Measurements from ENCODE around the gene SORCS2. TPM values are rescaled to one million over a fixed set of nuclear protein-coding genes. Genes with fewer than 3 reads are reported as not detected.

Gene SORCS2
- polyA plus RNA-seq, 1 of the 3 experiments (the other 2 are of a cell fraction): 1.6 TPM

DNA sequence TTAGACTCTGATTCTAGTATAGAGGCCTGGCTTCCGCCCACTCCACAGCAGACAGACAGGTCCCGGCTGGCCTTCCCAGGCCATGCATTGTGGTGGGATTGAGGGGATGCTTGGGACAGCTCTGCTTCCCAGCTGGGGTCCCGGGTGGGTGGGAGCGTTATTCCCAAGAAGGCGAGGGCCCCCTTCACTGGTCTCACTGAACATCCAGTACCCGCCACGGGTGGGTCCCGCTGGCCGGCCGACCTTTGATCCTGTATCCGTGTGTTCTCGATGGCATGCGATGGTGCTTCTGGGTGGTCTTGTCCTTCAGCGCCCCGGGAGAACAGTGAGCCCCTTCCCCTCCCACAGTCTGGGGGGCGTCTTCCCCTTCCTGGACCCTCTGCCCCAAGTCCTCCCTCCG is 515.9 kb downstream of the SORCS2 start:
- CTCF ChIA-PET: interaction anchor here (3.0 kb wide), 1 partner anchor 12 kb away, joined by 13 read pairs; no protein-coding TSS in a partner anchor
- Histone ChIP-seq H3K4me1 (ENCODE audit: control insufficient read depth in 1 of 2, insufficient read depth in 2 of 2, low read depth in 1 of 2, low read length in 1 of 2) (no peaks in the 10 kb centered on the region; a peak in 1 of 4 replicates), H3K36me3 (replicated peaks in 1 of 2; ENCODE audit: control insufficient read depth in 1 of 2, insufficient read depth in 2 of 2, low read length in 1 of 2) (no peaks in the 10 kb centered on the region), H3K9ac (no peak overlapping the region), H3K79me2 (ENCODE audit: insufficient read depth) (no peaks in the 10 kb centered on the region), H3K27ac (ENCODE audit: low read depth in 2 of 2, low read length in 1 of 2) (no peak overlapping the region), H3K4me2 (no peak overlapping the region), H3K9me3 (no peaks in the 10 kb centered on the region), H2AFZ (ENCODE audit: low read depth) (no peak overlapping the region), H3K9me2 (no peaks in the 10 kb centered on the region), H3F3A (replicated peaks; ENCODE audit: insufficient read depth) (no peaks in the 10 kb centered on the region), H3K27me3 (ENCODE audit: insufficient read depth) (no peaks in the 10 kb centered on the region), H4K20me1 (ENCODE audit: insufficient read depth) (no peaks in the 10 kb centered on the region), H3K4me3 (ENCODE audit: low read depth in 2 of 2, low read length in 1 of 2) (no peak overlapping the region)
- 74% methylated on average over 13 of the region's 17 CpGs for WGBS (ENCODE audit: low lambda C conversion rate)
- POLR2A ChIA-PET: no interaction called here
- no peak for TF ChIP-seq GABPA (IDR thresholded peaks at IDR 0.05; ENCODE audit: low read depth)
- no peak for DNase-seq

DNA sequence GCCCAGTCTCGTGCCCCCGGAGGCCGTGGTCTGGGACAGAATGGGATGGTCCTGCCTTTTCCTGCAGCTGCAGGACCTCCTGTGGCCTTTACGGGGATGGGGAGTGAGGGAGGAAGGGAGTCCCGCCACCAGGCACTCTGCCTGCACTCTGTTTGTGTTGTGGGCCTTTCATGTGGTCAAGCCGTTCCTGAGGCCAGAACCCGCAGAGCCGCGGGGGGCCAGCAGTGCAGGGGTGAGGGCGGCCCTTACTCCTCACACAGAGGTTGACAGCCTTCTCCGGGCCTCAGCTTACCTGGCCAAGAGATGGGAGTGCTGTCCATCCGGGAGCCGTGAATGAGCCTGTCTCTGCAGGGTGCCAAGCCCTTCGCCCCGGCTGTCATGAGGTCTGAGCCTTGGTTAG is 516.6 kb downstream of the SORCS2 start:
- Histone ChIP-seq H3K4me3 (ENCODE audit: low read depth in 2 of 2, low read length in 1 of 2) (no peak overlapping the region), H3K9me3 (no peaks in the 10 kb centered on the region), H4K20me1 (ENCODE audit: insufficient read depth) (no peaks in the 10 kb centered on the region), H3K79me2 (ENCODE audit: insufficient read depth) (no peaks in the 10 kb centered on the region), H3F3A (replicated peaks; ENCODE audit: insufficient read depth) (no peaks in the 10 kb centered on the region), H3K4me1 (ENCODE audit: control insufficient read depth in 1 of 2, insufficient read depth in 2 of 2, low read depth in 1 of 2, low read length in 1 of 2) (no peaks in the 10 kb centered on the region; a peak in 1 of 4 replicates), H3K4me2 (no peak overlapping the region), H3K9ac (no peak overlapping the region), H3K9me2 (no peaks in the 10 kb centered on the region), H2AFZ (ENCODE audit: low read depth) (no peak overlapping the region), H3K36me3 (replicated peaks in 1 of 2; ENCODE audit: control insufficient read depth in 1 of 2, insufficient read depth in 2 of 2, low read length in 1 of 2) (no peaks in the 10 kb centered on the region), H3K27me3 (ENCODE audit: insufficient read depth) (no peaks in the 10 kb centered on the region), H3K27ac (ENCODE audit: low read depth in 2 of 2, low read length in 1 of 2) (no peak overlapping the region)
- TF ChIP-seq, protein P1, sequence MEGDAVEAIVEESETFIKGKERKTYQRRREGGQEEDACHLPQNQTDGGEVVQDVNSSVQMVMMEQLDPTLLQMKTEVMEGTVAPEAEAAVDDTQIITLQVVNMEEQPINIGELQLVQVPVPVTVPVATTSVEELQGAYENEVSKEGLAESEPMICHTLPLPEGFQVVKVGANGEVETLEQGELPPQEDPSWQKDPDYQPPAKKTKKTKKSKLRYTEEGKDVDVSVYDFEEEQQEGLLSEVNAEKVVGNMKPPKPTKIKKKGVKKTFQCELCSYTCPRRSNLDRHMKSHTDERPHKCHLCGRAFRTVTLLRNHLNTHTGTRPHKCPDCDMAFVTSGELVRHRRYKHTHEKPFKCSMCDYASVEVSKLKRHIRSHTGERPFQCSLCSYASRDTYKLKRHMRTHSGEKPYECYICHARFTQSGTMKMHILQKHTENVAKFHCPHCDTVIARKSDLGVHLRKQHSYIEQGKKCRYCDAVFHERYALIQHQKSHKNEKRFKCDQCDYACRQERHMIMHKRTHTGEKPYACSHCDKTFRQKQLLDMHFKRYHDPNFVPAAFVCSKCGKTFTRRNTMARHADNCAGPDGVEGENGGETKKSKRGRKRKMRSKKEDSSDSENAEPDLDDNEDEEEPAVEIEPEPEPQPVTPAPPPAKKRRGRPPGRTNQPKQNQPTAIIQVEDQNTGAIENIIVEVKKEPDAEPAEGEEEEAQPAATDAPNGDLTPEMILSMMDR (IDR thresholded peaks at IDR 0.05): no peak
- TF ChIP-seq, protein P2, sequence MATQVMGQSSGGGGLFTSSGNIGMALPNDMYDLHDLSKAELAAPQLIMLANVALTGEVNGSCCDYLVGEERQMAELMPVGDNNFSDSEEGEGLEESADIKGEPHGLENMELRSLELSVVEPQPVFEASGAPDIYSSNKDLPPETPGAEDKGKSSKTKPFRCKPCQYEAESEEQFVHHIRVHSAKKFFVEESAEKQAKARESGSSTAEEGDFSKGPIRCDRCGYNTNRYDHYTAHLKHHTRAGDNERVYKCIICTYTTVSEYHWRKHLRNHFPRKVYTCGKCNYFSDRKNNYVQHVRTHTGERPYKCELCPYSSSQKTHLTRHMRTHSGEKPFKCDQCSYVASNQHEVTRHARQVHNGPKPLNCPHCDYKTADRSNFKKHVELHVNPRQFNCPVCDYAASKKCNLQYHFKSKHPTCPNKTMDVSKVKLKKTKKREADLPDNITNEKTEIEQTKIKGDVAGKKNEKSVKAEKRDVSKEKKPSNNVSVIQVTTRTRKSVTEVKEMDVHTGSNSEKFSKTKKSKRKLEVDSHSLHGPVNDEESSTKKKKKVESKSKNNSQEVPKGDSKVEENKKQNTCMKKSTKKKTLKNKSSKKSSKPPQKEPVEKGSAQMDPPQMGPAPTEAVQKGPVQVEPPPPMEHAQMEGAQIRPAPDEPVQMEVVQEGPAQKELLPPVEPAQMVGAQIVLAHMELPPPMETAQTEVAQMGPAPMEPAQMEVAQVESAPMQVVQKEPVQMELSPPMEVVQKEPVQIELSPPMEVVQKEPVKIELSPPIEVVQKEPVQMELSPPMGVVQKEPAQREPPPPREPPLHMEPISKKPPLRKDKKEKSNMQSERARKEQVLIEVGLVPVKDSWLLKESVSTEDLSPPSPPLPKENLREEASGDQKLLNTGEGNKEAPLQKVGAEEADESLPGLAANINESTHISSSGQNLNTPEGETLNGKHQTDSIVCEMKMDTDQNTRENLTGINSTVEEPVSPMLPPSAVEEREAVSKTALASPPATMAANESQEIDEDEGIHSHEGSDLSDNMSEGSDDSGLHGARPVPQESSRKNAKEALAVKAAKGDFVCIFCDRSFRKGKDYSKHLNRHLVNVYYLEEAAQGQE (IDR thresholded peaks at IDR 0.05; ENCODE audit: low read depth, low read length): no peak
- TF ChIP-seq, protein P3, sequence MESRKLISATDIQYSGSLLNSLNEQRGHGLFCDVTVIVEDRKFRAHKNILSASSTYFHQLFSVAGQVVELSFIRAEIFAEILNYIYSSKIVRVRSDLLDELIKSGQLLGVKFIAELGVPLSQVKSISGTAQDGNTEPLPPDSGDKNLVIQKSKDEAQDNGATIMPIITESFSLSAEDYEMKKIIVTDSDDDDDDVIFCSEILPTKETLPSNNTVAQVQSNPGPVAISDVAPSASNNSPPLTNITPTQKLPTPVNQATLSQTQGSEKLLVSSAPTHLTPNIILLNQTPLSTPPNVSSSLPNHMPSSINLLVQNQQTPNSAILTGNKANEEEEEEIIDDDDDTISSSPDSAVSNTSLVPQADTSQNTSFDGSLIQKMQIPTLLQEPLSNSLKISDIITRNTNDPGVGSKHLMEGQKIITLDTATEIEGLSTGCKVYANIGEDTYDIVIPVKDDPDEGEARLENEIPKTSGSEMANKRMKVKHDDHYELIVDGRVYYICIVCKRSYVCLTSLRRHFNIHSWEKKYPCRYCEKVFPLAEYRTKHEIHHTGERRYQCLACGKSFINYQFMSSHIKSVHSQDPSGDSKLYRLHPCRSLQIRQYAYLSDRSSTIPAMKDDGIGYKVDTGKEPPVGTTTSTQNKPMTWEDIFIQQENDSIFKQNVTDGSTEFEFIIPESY (IDR thresholded peaks at IDR 0.05; ENCODE audit: borderline replicate concordance, low read depth): no peak
- TF ChIP-seq FOXM1 (IDR thresholded peaks at IDR 0.05; ENCODE audit: low read depth): no peak
- CTCF ChIA-PET: interaction anchor here (3.0 kb wide), 1 partner anchor 11 kb away, joined by 13 read pairs; no protein-coding TSS in a partner anchor
- WGBS (ENCODE audit: low lambda C conversion rate): 95% methylated on average over 6 of the region's 15 CpGs
- DNase-seq: no peak
- POLR2A ChIA-PET: no interaction called here

Data from SK-N-SH (cell line).